Adrenal gland (tissue), 5 donors: ENCODE results near the gene CRYGB.

Source experiments
- CTCF ChIP-seq, 6 experiments: fragments of 450-650 bp in 4 of 6; fragments of 200-600 bp in 2 of 6; sonication (generic) in 1 of 6; IDR thresholded peaks; 1 replicate in 5 of 6; 2 replicates in 1 of 6; pipeline versions ENCODE4 v1.5.1 to v1.8.0; 2016 to 2021; ENCODE audit warnings: antibody characterized with exemption in 6 of 6, mild to moderate bottlenecking in 2 of 6, moderate library complexity in 1 of 6
- POLR2A ChIP-seq, 2 donors: fragments of 450-650 bp; IDR thresholded peaks; one replicate each; pipeline ENCODE4 v1.6.1; 2017; ENCODE audit warnings: antibody characterized with exemption in 2 of 2, mild to moderate bottlenecking in 2 of 2, moderate library complexity in 1 of 2
- donor health status: DM: no; HTN: no; CAD: no.

- no peak for TF ChIP-seq CTCF (IDR thresholded peaks at IDR 0.05)
- no peak for TF ChIP-seq POLR2A (IDR thresholded peaks at IDR 0.05)
These were observed 17.5 kb upstream of the CRYGB start, which contains the start of gene CRYGA for GRCh38 chr2:208163489-208163888.
